ENCODE results near the gene RUFY1. TPM values are rescaled to one million over a fixed set of nuclear protein-coding genes. Genes with fewer than 3 reads are reported as not detected.
A peak's percentile ranks its signal among the peaks of the same experiment; 100 is the strongest.

The RUFY1 gene
- total RNA-seq, 1 experiment from 2014 or later = 34.0 TPM

DNA sequence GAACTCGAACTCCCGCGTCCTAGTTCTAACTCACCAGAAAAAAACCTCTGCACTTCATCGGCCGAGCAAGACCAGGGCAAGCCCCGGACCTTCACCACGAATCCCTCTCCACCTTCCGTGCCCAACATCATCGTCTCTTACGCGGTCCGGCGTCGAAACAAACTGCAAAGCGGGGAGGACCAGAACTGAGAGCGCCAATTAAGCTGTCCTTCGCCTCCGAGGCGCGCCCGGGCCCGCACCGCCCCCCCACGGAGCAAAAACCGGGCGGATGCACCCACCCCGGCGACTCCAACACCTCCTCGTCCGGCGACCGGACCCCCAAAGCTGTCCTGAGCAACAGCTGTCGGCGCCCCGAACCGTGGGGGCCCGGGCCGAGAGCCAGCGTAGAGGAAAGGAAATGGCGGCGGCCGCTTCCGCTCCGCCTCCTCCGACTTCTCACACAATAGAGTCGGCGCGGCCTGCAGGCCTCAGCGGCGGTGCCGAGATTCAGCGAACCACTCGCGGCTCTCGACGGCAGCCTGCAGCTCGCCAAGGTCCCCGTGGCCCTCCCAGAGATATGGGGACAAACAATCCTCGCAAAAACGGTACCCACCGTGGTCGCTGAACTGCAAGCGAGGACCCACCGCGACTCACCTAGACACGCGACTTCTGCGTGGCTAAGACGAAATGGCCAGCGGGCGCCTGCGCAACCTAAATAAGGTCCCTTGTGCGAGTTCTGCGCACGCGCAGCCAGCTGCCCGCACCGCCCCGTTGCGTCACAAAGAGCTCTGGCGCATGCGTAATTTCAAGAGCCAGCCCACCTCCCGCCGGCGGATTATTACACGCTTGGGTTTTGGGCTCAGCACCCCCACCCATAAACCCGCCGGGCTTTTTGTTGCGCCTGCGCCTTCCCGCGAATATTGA is 72.9 kb downstream of the RUFY1 start, which contains the start of gene HNRNPH1 (continued):
- no peak for TF ChIP-seq NR2C2 (CRISPR knock-in tag; IDR thresholded peaks at IDR 0.05)
- TF ChIP-seq, protein P1, sequence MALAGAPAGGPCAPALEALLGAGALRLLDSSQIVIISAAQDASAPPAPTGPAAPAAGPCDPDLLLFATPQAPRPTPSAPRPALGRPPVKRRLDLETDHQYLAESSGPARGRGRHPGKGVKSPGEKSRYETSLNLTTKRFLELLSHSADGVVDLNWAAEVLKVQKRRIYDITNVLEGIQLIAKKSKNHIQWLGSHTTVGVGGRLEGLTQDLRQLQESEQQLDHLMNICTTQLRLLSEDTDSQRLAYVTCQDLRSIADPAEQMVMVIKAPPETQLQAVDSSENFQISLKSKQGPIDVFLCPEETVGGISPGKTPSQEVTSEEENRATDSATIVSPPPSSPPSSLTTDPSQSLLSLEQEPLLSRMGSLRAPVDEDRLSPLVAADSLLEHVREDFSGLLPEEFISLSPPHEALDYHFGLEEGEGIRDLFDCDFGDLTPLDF (CRISPR knock-in tag; IDR thresholded peaks at IDR 0.05) = no peak
- TF ChIP-seq CBFB (CRISPR knock-in tag; IDR thresholded peaks at IDR 0.05; ENCODE audit: low read depth) = no peak
- TF ChIP-seq RELA (CRISPR knock-in tag; IDR thresholded peaks at IDR 0.05; ENCODE audit: borderline replicate concordance) = 0 out of 2 replicates have a peak, but pooled peaks have one; percentile 29
- TF ChIP-seq, protein P2, sequence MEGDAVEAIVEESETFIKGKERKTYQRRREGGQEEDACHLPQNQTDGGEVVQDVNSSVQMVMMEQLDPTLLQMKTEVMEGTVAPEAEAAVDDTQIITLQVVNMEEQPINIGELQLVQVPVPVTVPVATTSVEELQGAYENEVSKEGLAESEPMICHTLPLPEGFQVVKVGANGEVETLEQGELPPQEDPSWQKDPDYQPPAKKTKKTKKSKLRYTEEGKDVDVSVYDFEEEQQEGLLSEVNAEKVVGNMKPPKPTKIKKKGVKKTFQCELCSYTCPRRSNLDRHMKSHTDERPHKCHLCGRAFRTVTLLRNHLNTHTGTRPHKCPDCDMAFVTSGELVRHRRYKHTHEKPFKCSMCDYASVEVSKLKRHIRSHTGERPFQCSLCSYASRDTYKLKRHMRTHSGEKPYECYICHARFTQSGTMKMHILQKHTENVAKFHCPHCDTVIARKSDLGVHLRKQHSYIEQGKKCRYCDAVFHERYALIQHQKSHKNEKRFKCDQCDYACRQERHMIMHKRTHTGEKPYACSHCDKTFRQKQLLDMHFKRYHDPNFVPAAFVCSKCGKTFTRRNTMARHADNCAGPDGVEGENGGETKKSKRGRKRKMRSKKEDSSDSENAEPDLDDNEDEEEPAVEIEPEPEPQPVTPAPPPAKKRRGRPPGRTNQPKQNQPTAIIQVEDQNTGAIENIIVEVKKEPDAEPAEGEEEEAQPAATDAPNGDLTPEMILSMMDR (IDR thresholded peaks at IDR 0.05) = no peak; the same call in 1 of the 2 replicates
- TF ChIP-seq MXD4 (CRISPR knock-in tag; IDR thresholded peaks at IDR 0.05; ENCODE audit: borderline replicate concordance) = no peak
- no peak for TF ChIP-seq FOXJ3 (CRISPR knock-in tag; IDR thresholded peaks at IDR 0.05; ENCODE audit: borderline replicate concordance)
- TF ChIP-seq, protein P3, sequence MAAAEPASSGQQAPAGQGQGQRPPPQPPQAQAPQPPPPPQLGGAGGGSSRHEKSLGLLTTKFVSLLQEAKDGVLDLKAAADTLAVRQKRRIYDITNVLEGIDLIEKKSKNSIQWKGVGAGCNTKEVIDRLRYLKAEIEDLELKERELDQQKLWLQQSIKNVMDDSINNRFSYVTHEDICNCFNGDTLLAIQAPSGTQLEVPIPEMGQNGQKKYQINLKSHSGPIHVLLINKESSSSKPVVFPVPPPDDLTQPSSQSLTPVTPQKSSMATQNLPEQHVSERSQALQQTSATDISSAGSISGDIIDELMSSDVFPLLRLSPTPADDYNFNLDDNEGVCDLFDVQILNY (CRISPR knock-in tag; IDR thresholded peaks at IDR 0.05) = peak; percentile 80
- TF ChIP-seq, protein P4, sequence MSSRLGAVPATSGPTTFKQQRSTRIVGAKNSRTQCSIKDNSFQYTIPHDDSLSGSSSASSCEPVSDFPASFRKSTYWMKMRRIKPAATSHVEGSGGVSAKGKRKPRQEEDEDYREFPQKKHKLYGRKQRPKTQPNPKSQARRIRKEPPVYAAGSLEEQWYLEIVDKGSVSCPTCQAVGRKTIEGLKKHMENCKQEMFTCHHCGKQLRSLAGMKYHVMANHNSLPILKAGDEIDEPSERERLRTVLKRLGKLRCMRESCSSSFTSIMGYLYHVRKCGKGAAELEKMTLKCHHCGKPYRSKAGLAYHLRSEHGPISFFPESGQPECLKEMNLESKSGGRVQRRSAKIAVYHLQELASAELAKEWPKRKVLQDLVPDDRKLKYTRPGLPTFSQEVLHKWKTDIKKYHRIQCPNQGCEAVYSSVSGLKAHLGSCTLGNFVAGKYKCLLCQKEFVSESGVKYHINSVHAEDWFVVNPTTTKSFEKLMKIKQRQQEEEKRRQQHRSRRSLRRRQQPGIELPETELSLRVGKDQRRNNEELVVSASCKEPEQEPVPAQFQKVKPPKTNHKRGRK (CRISPR knock-in tag; IDR thresholded peaks at IDR 0.05; ENCODE audit: borderline replicate concordance) = no peak
- TF ChIP-seq OVOL2 (CRISPR knock-in tag; IDR thresholded peaks at IDR 0.05; ENCODE audit: borderline replicate concordance) = no peak
- peak; percentile 78; the same call in 1 of the 2 replicates for TF ChIP-seq GABPB1 (CRISPR knock-in tag; IDR thresholded peaks at IDR 0.05)
- TF ChIP-seq, protein P5, sequence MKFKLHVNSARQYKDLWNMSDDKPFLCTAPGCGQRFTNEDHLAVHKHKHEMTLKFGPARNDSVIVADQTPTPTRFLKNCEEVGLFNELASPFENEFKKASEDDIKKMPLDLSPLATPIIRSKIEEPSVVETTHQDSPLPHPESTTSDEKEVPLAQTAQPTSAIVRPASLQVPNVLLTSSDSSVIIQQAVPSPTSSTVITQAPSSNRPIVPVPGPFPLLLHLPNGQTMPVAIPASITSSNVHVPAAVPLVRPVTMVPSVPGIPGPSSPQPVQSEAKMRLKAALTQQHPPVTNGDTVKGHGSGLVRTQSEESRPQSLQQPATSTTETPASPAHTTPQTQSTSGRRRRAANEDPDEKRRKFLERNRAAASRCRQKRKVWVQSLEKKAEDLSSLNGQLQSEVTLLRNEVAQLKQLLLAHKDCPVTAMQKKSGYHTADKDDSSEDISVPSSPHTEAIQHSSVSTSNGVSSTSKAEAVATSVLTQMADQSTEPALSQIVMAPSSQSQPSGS (CRISPR knock-in tag; IDR thresholded peaks at IDR 0.05; ENCODE audit: borderline replicate concordance, low read depth) = no peak
- TF ChIP-seq, protein P6, sequence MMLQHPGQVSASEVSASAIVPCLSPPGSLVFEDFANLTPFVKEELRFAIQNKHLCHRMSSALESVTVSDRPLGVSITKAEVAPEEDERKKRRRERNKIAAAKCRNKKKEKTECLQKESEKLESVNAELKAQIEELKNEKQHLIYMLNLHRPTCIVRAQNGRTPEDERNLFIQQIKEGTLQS (CRISPR knock-in tag; conservative IDR thresholded peaks at IDR 0.05) = no peak
- peak; percentile 48; the same call in 1 of the 2 replicates for TF ChIP-seq ZNF416 (CRISPR knock-in tag; IDR thresholded peaks at IDR 0.05)
- TF ChIP-seq, protein P7, sequence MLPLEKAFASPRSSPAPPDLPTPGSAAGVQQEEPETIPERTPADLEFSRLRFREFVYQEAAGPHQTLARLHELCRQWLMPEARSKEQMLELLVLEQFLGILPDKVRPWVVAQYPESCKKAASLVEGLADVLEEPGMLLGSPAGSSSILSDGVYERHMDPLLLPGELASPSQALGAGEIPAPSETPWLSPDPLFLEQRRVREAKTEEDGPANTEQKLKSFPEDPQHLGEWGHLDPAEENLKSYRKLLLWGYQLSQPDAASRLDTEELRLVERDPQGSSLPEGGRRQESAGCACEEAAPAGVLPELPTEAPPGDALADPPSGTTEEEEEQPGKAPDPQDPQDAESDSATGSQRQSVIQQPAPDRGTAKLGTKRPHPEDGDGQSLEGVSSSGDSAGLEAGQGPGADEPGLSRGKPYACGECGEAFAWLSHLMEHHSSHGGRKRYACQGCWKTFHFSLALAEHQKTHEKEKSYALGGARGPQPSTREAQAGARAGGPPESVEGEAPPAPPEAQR (CRISPR knock-in tag; IDR thresholded peaks at IDR 0.05) = no peak
- TF ChIP-seq ZNF423 (CRISPR knock-in tag; IDR thresholded peaks at IDR 0.05) = no peak
- TF ChIP-seq, protein P8, sequence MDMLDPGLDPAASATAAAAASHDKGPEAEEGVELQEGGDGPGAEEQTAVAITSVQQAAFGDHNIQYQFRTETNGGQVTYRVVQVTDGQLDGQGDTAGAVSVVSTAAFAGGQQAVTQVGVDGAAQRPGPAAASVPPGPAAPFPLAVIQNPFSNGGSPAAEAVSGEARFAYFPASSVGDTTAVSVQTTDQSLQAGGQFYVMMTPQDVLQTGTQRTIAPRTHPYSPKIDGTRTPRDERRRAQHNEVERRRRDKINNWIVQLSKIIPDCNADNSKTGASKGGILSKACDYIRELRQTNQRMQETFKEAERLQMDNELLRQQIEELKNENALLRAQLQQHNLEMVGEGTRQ (CRISPR knock-in tag; IDR thresholded peaks at IDR 0.05) = no peak
- TF ChIP-seq, protein P9, sequence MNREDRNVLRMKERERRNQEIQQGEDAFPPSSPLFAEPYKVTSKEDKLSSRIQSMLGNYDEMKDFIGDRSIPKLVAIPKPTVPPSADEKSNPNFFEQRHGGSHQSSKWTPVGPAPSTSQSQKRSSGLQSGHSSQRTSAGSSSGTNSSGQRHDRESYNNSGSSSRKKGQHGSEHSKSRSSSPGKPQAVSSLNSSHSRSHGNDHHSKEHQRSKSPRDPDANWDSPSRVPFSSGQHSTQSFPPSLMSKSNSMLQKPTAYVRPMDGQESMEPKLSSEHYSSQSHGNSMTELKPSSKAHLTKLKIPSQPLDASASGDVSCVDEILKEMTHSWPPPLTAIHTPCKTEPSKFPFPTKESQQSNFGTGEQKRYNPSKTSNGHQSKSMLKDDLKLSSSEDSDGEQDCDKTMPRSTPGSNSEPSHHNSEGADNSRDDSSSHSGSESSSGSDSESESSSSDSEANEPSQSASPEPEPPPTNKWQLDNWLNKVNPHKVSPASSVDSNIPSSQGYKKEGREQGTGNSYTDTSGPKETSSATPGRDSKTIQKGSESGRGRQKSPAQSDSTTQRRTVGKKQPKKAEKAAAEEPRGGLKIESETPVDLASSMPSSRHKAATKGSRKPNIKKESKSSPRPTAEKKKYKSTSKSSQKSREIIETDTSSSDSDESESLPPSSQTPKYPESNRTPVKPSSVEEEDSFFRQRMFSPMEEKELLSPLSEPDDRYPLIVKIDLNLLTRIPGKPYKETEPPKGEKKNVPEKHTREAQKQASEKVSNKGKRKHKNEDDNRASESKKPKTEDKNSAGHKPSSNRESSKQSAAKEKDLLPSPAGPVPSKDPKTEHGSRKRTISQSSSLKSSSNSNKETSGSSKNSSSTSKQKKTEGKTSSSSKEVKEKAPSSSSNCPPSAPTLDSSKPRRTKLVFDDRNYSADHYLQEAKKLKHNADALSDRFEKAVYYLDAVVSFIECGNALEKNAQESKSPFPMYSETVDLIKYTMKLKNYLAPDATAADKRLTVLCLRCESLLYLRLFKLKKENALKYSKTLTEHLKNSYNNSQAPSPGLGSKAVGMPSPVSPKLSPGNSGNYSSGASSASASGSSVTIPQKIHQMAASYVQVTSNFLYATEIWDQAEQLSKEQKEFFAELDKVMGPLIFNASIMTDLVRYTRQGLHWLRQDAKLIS (CRISPR knock-in tag; IDR thresholded peaks at IDR 0.05; ENCODE audit: borderline replicate concordance) = no peak
- no peak; the same call in 1 of the 2 replicates for TF ChIP-seq ZNF671 (CRISPR knock-in tag; IDR thresholded peaks at IDR 0.05)
- TF ChIP-seq, protein P10, sequence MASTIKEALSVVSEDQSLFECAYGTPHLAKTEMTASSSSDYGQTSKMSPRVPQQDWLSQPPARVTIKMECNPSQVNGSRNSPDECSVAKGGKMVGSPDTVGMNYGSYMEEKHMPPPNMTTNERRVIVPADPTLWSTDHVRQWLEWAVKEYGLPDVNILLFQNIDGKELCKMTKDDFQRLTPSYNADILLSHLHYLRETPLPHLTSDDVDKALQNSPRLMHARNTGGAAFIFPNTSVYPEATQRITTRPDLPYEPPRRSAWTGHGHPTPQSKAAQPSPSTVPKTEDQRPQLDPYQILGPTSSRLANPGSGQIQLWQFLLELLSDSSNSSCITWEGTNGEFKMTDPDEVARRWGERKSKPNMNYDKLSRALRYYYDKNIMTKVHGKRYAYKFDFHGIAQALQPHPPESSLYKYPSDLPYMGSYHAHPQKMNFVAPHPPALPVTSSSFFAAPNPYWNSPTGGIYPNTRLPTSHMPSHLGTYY (CRISPR knock-in tag; IDR thresholded peaks at IDR 0.05) = no peak; the same call in none of the 2 replicates
- TF ChIP-seq ZNF232 (CRISPR knock-in tag; IDR thresholded peaks at IDR 0.05) = peak; percentile 81; the same call in 1 of the 2 replicates
